Endodermal cell (in vitro differentiated cells): Measurements from ENCODE around the gene CDH23. TPM values are rescaled to one million over a fixed set of nuclear protein-coding genes. Genes with fewer than 3 reads are reported as not detected.
A peak's percentile ranks its signal among the peaks of the same experiment; 100 is the strongest.

ENCODE experiments used
- DNase-seq: peaks from one replicate; pipeline ENCODE4 v3.0.0-alpha.2; 2017
- H3K27ac ChIP-seq: 2 replicates; pipeline ENCODE4 v1.5.1; 2013; ENCODE audit warnings: mild to moderate bottlenecking, low read depth, low read length, moderate library complexity
- H3K27me3 ChIP-seq: 2 replicates; pipeline ENCODE4 v1.6.1; 2013; ENCODE audit warnings: mild to moderate bottlenecking, low read length, moderate library complexity; ENCODE audit not compliant: insufficient read depth, control insufficient read depth, poor library complexity, severe bottlenecking
- H3K36me3 ChIP-seq: 2 replicates; pipeline ENCODE4 v1.7.0; 2013; ENCODE audit warnings: mild to moderate bottlenecking, low read length, moderate library complexity; ENCODE audit not compliant: control insufficient read depth, insufficient read depth
- H3K4me1 ChIP-seq: one replicate; pipeline ENCODE4 v1.7.0; 2013; ENCODE audit warnings: low read length; ENCODE audit not compliant: control insufficient read depth, insufficient read depth
- H3K4me3 ChIP-seq: 2 replicates; pipeline ENCODE4 v1.5.1; 2013; ENCODE audit warnings: mild to moderate bottlenecking, low read length, moderate library complexity
- H3K9ac ChIP-seq: 2 replicates; pipeline ENCODE4 v1.6.1; 2013; ENCODE audit warnings: mild to moderate bottlenecking, low read length, moderate library complexity; ENCODE audit not compliant: poor library complexity, severe bottlenecking; ENCODE audit errors: extremely low read depth
- H3K9me3 ChIP-seq: 2 replicates; pipeline ENCODE4 v1.6.1; 2013; ENCODE audit warnings: mild to moderate bottlenecking, low read length, moderate library complexity; ENCODE audit not compliant: control insufficient read depth
- H3K27ac Mint-ChIP-seq: 2 replicates; pipeline ENCODE4 v1.8.0; 2020; ENCODE audit warnings: mixed read lengths
- H3K27me3 Mint-ChIP-seq: 2 replicates; pipeline ENCODE4 v1.8.0; 2021; ENCODE audit warnings: mild to moderate bottlenecking, mixed read lengths; ENCODE audit not compliant: insufficient read depth
- H3K36me3 Mint-ChIP-seq: 2 replicates; pipeline ENCODE4 v1.8.0; 2020; ENCODE audit warnings: low read depth, mixed read lengths
- H3K4me1 Mint-ChIP-seq: 2 replicates; pipeline ENCODE4 v1.8.0; 2020; ENCODE audit warnings: mixed read lengths
- H3K4me3 Mint-ChIP-seq: 2 replicates; pipeline ENCODE4 v1.8.0; 2020; ENCODE audit warnings: mild to moderate bottlenecking, moderate library complexity, mixed read lengths
- H3K9me3 Mint-ChIP-seq: 2 replicates; pipeline ENCODE4 v1.8.0; 2020; ENCODE audit warnings: mild to moderate bottlenecking, mixed read lengths
- WGBS, 2 experiments: methylation state at CpG; one replicate each; pipeline versions ENCODE4 v1.1.5 to v1.1.7; 2013; ENCODE audit warnings: missing lambda C conversion rate in 2 of 2, mixed read lengths in 1 of 2; ENCODE audit not compliant: insufficient coverage in 1 of 2, insufficient read length in 1 of 2; 5-methylcytosine and 5-hydroxymethylcytosine counted together
- total RNA-seq, 2 donors: library from RNA; stranded (reverse); fragmentation: NEBNext Ultra II Directional in 1 of 2; extraction: Animal tissue kit (Norgen Biotek cat#: 25700) in 1 of 2; gene quantifications; 2 replicates in 1 of 2; 3 replicates in 1 of 2; pipeline ENCODE4 v1.2.1, GENCODE V29; 2021
- TF ChIP-seq, protein P1 (sequence below): fragments of 200-600 bp; sonication (generic); conservative IDR thresholded peaks from 2 replicates; pipeline ENCODE4 v1.5.0; 2021; ENCODE audit warnings: antibody characterized with exemption, mild to moderate bottlenecking

Gene CDH23
- total RNA-seq, 2 donors from 2014 or later: 2.1 to 4.2 TPM

DNA sequence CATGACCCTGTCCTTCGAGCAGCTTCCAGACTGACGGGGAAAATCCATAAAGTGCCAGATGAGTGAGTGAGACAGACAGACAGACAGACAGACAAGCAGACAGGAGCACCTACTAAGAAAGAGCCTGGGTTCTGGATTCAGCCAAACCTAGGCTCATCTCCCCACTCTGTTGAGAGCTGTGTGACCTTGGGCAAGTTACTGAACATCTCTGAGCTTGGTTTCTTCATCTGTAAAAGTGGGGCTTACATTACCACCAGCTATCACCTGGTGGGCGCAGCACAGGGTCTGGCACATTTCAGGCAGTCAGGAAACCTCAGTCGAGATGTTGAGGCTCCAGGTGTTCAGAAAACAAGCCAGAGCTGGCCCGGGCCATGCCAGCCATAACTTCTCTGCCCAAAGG lies 285.3 kb downstream of the CDH23 start:
- peaks cover 15% of the 10 kb centered on the region for H3K4me1 Mint-ChIP-seq
- 93 to 95% methylated on average over 5 of the region's 5 CpGs for WGBS, 2 experiments
- DNase-seq: no peak
- Histone ChIP-seq H3K27me3 (no peaks in the 10 kb centered on the region), H3K9me3 (no peaks in the 10 kb centered on the region), H3K4me1 (peaks cover 4% of the 10 kb centered on the region), H3K9ac (no peak overlapping the region), H3K27ac (no peak overlapping the region), H3K36me3 (no peaks in the 10 kb centered on the region), H3K4me3 (no peak overlapping the region)
- no peaks in the 10 kb centered on the region for H3K27me3 Mint-ChIP-seq
- H3K36me3 Mint-ChIP-seq: no peaks in the 10 kb centered on the region
- H3K9me3 Mint-ChIP-seq: no peaks in the 10 kb centered on the region
- no peak overlapping the region for H3K4me3 Mint-ChIP-seq
- H3K27ac Mint-ChIP-seq: no peak overlapping the region
- TF ChIP-seq, protein P1, sequence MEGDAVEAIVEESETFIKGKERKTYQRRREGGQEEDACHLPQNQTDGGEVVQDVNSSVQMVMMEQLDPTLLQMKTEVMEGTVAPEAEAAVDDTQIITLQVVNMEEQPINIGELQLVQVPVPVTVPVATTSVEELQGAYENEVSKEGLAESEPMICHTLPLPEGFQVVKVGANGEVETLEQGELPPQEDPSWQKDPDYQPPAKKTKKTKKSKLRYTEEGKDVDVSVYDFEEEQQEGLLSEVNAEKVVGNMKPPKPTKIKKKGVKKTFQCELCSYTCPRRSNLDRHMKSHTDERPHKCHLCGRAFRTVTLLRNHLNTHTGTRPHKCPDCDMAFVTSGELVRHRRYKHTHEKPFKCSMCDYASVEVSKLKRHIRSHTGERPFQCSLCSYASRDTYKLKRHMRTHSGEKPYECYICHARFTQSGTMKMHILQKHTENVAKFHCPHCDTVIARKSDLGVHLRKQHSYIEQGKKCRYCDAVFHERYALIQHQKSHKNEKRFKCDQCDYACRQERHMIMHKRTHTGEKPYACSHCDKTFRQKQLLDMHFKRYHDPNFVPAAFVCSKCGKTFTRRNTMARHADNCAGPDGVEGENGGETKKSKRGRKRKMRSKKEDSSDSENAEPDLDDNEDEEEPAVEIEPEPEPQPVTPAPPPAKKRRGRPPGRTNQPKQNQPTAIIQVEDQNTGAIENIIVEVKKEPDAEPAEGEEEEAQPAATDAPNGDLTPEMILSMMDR: no peak

GRCh38 chr10:71683301-71683700 lies 286.6 kb downstream of the CDH23 start:
- no peaks in the 10 kb centered on the region for H3K36me3 ChIP-seq
- TF ChIP-seq, protein P1: no peak
- Mint-ChIP-seq H3K27ac (no peak overlapping the region), H3K27me3 (no peaks in the 10 kb centered on the region), H3K9me3 (peaks cover 5% of the 10 kb centered on the region), H3K4me3 (no peak overlapping the region), H3K36me3 (peaks cover 4% of the 10 kb centered on the region), H3K4me1 (peaks cover 16% of the 10 kb centered on the region)
- H3K9ac ChIP-seq: no peak overlapping the region
- 89 to 90% methylated on average over 6 to 7 of the region's 7 CpGs for WGBS, 2 experiments
- H3K27me3 ChIP-seq: no peaks in the 10 kb centered on the region
- H3K4me3 ChIP-seq: no peak overlapping the region
- H3K4me1 ChIP-seq: peaks cover 4% of the 10 kb centered on the region
- H3K9me3 ChIP-seq: no peaks in the 10 kb centered on the region
- DNase-seq: no peak
- no peak overlapping the region for H3K27ac ChIP-seq

DNA sequence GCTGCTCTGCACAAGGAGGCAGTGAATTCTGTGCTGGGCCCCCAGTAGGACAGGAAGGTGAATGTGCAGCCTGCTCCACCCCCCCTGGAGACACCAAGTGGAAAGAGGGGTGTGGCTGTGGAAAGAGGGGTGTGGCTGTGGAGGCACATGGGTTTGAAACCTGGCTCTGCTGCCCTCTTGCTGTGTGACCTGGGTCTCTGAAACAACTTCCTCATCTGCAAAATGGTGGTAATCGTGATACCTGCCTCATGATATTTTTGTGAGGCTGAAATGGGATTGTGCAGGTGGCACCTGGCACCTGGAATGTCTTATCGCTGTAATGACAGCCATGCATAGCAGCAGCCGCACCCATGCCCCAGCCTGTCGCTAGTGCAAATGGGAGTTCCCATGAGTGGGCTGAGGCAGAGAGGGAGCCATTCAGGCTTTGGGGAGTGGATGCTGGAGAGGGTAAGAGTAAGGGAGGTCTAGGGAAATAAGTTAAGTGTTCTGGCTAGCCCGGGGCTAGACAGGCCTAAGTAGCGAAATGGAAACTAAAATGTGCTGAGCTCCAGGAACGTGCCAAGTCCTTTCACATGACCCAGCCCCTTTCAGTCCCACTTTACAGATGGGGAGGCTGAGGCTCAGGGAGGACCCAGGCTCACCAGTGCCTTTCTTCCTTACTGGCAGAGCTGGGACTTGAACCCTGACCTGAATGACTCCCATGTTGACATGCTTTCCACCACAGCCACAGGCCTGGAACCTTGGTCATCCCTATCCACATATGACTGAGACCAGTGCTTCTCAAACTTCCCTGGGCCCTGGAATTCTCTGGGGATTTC lies 287.8 kb downstream of the CDH23 start:
- no peaks in the 10 kb centered on the region for H3K9me3 ChIP-seq
- DNase-seq: peak; percentile 67
- Mint-ChIP-seq H3K27me3 (no peaks in the 10 kb centered on the region), H3K9me3 (peaks cover 8% of the 10 kb centered on the region), H3K4me3 (no peak overlapping the region), H3K27ac (no peak overlapping the region), H3K4me1 (peaks cover 16% of the 10 kb centered on the region), H3K36me3 (peaks cover 4% of the 10 kb centered on the region)
- no peaks in the 10 kb centered on the region for H3K36me3 ChIP-seq
- peaks cover 4% of the 10 kb centered on the region for H3K4me1 ChIP-seq
- no peak overlapping the region for H3K27ac ChIP-seq
- 94 to 95% methylated on average over 7 of the region's 7 CpGs for WGBS, 2 experiments
- H3K9ac ChIP-seq: no peak overlapping the region
- TF ChIP-seq, protein P1: peak; percentile 33
- no peak overlapping the region for H3K4me3 ChIP-seq
- no peaks in the 10 kb centered on the region for H3K27me3 ChIP-seq
